ENCODE data around the gene CBX2. TPM values are rescaled to one million over a fixed set of nuclear protein-coding genes. Genes with fewer than 3 reads are reported as not detected.

CBX2 gene
- total and polyA plus RNA-seq, 2 of the 4 experiments (the other 2 are of a cell fraction), result 2.0 to 3.2 TPM

DNA sequence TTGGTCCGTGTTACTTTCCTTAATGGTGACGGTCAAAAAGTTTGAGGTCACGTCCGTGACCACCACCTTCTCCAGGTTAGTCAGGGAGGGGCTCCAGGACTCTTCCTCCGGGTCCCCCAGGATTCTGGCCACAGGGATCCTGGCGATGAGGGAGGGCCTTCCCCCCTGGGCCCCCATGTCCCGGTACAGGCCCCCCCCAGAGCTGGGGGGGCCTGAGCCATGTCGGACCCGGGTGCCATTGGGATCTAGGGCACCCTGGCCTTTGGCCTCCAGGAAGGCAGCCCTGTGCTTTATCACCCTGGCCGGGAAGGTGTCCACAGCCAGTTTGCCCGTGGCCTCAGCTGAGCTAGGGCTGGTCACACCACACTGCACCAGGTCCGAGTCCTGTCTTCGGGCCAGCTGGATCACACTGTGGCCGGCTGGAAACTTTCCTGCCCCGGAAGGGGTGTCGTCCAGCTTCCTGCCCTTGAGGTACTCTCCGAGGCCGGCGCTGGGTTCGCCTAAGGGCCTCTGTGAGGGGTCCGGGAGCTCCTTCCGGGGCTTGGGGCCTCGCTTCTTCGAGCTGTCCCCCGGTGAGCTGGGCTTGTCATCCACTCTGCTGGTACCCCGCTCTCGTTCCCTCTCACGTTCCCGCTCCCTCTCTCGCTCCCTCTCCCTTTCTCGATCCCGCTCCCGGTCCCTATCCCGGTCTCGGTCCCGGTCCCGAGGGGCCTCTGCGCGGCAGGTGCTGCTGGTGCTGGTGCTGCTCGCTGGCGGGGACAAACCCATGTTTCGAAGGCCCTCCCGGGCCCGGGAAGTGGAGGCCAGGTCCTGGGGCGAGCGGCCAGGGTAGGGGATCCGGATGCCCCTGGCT, 16.9 kb downstream of the CBX2 start:
- Histone ChIP-seq H4K8ac (ENCODE audit: low read depth in 2 of 2, low read length in 2 of 2) (peak overlapping the region; percentile 8 to 57; a peak in 2 of 4 replicates), H3K9me3 (ENCODE audit: control insufficient read depth, insufficient read depth, low read length) (no peaks in the 10 kb centered on the region; the same call in 1 of the 2 replicates), H3K4me3 (ENCODE audit: insufficient read depth, low read depth, low read length) (no peak overlapping the region), H3K36me3 (ENCODE audit: control insufficient read depth, insufficient read depth, low read length) (peaks cover 9% of the 10 kb centered on the region; the same call in 1 of the 2 replicates), H3K9ac (ENCODE audit: low read depth, low read length) (no peak overlapping the region), H3K23ac (ENCODE audit: low read depth, low read length) (no peak overlapping the region), H2BK5ac (ENCODE audit: low read depth, low read length, poor library complexity, severe bottlenecking) (peak overlapping the region; percentile 95), H3K27ac (ENCODE audit: insufficient read depth, low read length) (peak overlapping the region; percentile 90), H3K4me2 (ENCODE audit: low read depth, low read length) (no peak overlapping the region; the same call in 1 of the 2 replicates), H3K27me3 (ENCODE audit: control insufficient read depth, insufficient read depth, low read length) (peaks cover 42% of the 10 kb centered on the region), H3K18ac (ENCODE audit: low read depth, low read length) (no peak overlapping the region), H2AK9ac (replicated peaks; ENCODE audit: low read depth, low read length, poor library complexity) (peak overlapping the region; percentile 38), H3K14ac (replicated peaks; ENCODE audit: low read depth, low read length) (no peak overlapping the region), H2BK120ac (ENCODE audit: low read depth, low read length) (peak overlapping the region; percentile 39), H2BK20ac (ENCODE audit: low read depth, low read length) (peak overlapping the region; percentile 33; the same call in 1 of the 2 replicates), H3K79me1 (ENCODE audit: low read depth in 1 of 2, low read length in 2 of 2) (peaks cover 8 to 23% of the 10 kb centered on the region in 2 experiments; a peak in 2 of 4 replicates), H2BK15ac (ENCODE audit: low read depth, low read length) (peak overlapping the region; percentile 30; the same call in 1 of the 3 replicates), H4K20me1 (ENCODE audit: insufficient read depth, low read length) (peaks cover 14% of the 10 kb centered on the region), H2AK5ac (ENCODE audit: low read depth, low read length) (peak overlapping the region; percentile 66), H3K4me1 (ENCODE audit: control insufficient read depth, insufficient read depth, low read length) (peaks cover 17% of the 10 kb centered on the region), H2AFZ (replicated peaks; ENCODE audit: low read length, poor library complexity) (peak overlapping the region; percentile 25), H4K91ac (ENCODE audit: insufficient read depth, low read depth, low read length) (no peak overlapping the region; the same call in 1 of the 2 replicates), H3K4ac (ENCODE audit: low read depth, low read length) (peak overlapping the region; percentile 91), H3K56ac (ENCODE audit: extremely low read depth, insufficient read depth, low read length) (no peak overlapping the region), H3K9me1 (ENCODE audit: insufficient read depth, low read length) (peaks cover 5% of the 10 kb centered on the region; the same call in 1 of the 2 replicates), H4K5ac (ENCODE audit: low read depth, low read length) (no peak overlapping the region)
- DNase-seq (no peak), ATAC-seq (ENCODE audit: low read depth) (no peak)
- CTCF ChIA-PET, result interaction anchor here (1.2 kb wide), 1 partner anchor 16 kb away, joined by 3 read pairs; no protein-coding TSS in a partner anchor
- BruUV-seq (replicated peaks), result no TSS peak
- intact Hi-C loops (cut with micrococcal nuclease), result no loop called here
- in situ Hi-C loops (cut with MboI; ENCODE audit: low sequenced_read_pairs), result loop anchor here (5.0 kb wide), 1 partner anchor 192 kb away; no protein-coding TSS in a partner anchor
- 73% methylated on average over 31 of the region's 47 CpGs; no CpG with 5 or more reads in 1 of the 2 experiments for WGBS, 2 experiments (ENCODE audit: extremely low coverage in 2 of 2, insufficient read length in 1 of 2)
- POLR2A ChIA-PET (ENCODE audit: unreplicated experiment), result no interaction called here
- no peak for TF ChIP-seq RFX5 (IDR thresholded peaks at IDR 0.05; ENCODE audit: low read depth, low read length)
- dilution Hi-C loops (cut with HindIII; ENCODE audit: low sequenced_read_pairs, unreplicated experiment), result no loop called here
